Endodermal cell (in vitro differentiated cells): ENCODE results near the gene CD38. TPM values are rescaled to one million over a fixed set of nuclear protein-coding genes. Genes with fewer than 3 reads are reported as not detected.

Experiments
- DNase-seq: peaks from one replicate; pipeline ENCODE4 v3.0.0-alpha.2; 2017
- H3K27ac ChIP-seq: 2 replicates; pipeline ENCODE4 v1.5.1; 2013; ENCODE audit warnings: mild to moderate bottlenecking, low read depth, low read length, moderate library complexity
- H3K27me3 ChIP-seq: 2 replicates; pipeline ENCODE4 v1.6.1; 2013; ENCODE audit warnings: mild to moderate bottlenecking, low read length, moderate library complexity; ENCODE audit not compliant: insufficient read depth, control insufficient read depth, poor library complexity, severe bottlenecking
- H3K36me3 ChIP-seq: 2 replicates; pipeline ENCODE4 v1.7.0; 2013; ENCODE audit warnings: mild to moderate bottlenecking, low read length, moderate library complexity; ENCODE audit not compliant: control insufficient read depth, insufficient read depth
- H3K4me1 ChIP-seq: one replicate; pipeline ENCODE4 v1.7.0; 2013; ENCODE audit warnings: low read length; ENCODE audit not compliant: control insufficient read depth, insufficient read depth
- H3K4me3 ChIP-seq: 2 replicates; pipeline ENCODE4 v1.5.1; 2013; ENCODE audit warnings: mild to moderate bottlenecking, low read length, moderate library complexity
- H3K9ac ChIP-seq: 2 replicates; pipeline ENCODE4 v1.6.1; 2013; ENCODE audit warnings: mild to moderate bottlenecking, low read length, moderate library complexity; ENCODE audit not compliant: poor library complexity, severe bottlenecking; ENCODE audit errors: extremely low read depth
- H3K9me3 ChIP-seq: 2 replicates; pipeline ENCODE4 v1.6.1; 2013; ENCODE audit warnings: mild to moderate bottlenecking, low read length, moderate library complexity; ENCODE audit not compliant: control insufficient read depth
- H3K27ac Mint-ChIP-seq: 2 replicates; pipeline ENCODE4 v1.8.0; 2020; ENCODE audit warnings: mixed read lengths
- H3K27me3 Mint-ChIP-seq: 2 replicates; pipeline ENCODE4 v1.8.0; 2021; ENCODE audit warnings: mild to moderate bottlenecking, mixed read lengths; ENCODE audit not compliant: insufficient read depth
- H3K36me3 Mint-ChIP-seq: 2 replicates; pipeline ENCODE4 v1.8.0; 2020; ENCODE audit warnings: low read depth, mixed read lengths
- H3K4me1 Mint-ChIP-seq: 2 replicates; pipeline ENCODE4 v1.8.0; 2020; ENCODE audit warnings: mixed read lengths
- H3K4me3 Mint-ChIP-seq: 2 replicates; pipeline ENCODE4 v1.8.0; 2020; ENCODE audit warnings: mild to moderate bottlenecking, moderate library complexity, mixed read lengths
- H3K9me3 Mint-ChIP-seq: 2 replicates; pipeline ENCODE4 v1.8.0; 2020; ENCODE audit warnings: mild to moderate bottlenecking, mixed read lengths
- CTCF ChIP-seq: fragments of 200-600 bp; sonication (generic); conservative IDR thresholded peaks from 2 replicates; pipeline ENCODE4 v1.5.0; 2021; ENCODE audit warnings: antibody characterized with exemption, mild to moderate bottlenecking
- WGBS, 2 experiments: methylation state at CpG; one replicate each; pipeline versions ENCODE4 v1.1.5 to v1.1.7; 2013; ENCODE audit warnings: missing lambda C conversion rate in 2 of 2, mixed read lengths in 1 of 2; ENCODE audit not compliant: insufficient coverage in 1 of 2, insufficient read length in 1 of 2; 5-methylcytosine and 5-hydroxymethylcytosine counted together
- total RNA-seq, 2 donors: library from RNA; stranded (reverse); fragmentation: NEBNext Ultra II Directional in 1 of 2; extraction: Animal tissue kit (Norgen Biotek cat#: 25700) in 1 of 2; gene quantifications; 2 replicates in 1 of 2; 3 replicates in 1 of 2; pipeline ENCODE4 v1.2.1, GENCODE V29; 2021

CD38 gene
- total RNA-seq, 2 donors from 2014 or later, result 0.11 TPM; not detected in 1

- DNase-seq, result no peak
- H3K36me3 Mint-ChIP-seq, result no peaks in the 10 kb centered on the region
- H3K4me3 Mint-ChIP-seq, result no peak overlapping the region
- Histone ChIP-seq H3K9me3 (no peaks in the 10 kb centered on the region), H3K27ac (no peak overlapping the region), H3K27me3 (no peaks in the 10 kb centered on the region), H3K36me3 (no peaks in the 10 kb centered on the region), H3K9ac (no peak overlapping the region), H3K4me1 (no peaks in the 10 kb centered on the region), H3K4me3 (no peak overlapping the region)
- no peak overlapping the region for H3K27ac Mint-ChIP-seq
- WGBS, 2 experiments, result 79 to 94% methylated on average over 2 to 4 of the region's 4 CpGs
- peaks cover 2% of the 10 kb centered on the region for H3K9me3 Mint-ChIP-seq
- H3K4me1 Mint-ChIP-seq, result no peaks in the 10 kb centered on the region
- no peak for TF ChIP-seq CTCF
- no peaks in the 10 kb centered on the region for H3K27me3 Mint-ChIP-seq
Observed at GRCh38 chr4:15753786-15754185, 24.3 kb upstream of the CD38 start.

- DNase-seq, result no peak
- no peak overlapping the region for H3K4me3 ChIP-seq
- peaks cover 2% of the 10 kb centered on the region for H3K9me3 Mint-ChIP-seq
- no peak overlapping the region for H3K27ac ChIP-seq
- H3K36me3 Mint-ChIP-seq, result no peaks in the 10 kb centered on the region
- H3K9me3 ChIP-seq, result no peaks in the 10 kb centered on the region
- WGBS, 2 experiments, result 80 to 85% methylated on average over 3 of the region's 4 CpGs
- no peaks in the 10 kb centered on the region for H3K4me1 Mint-ChIP-seq
- H3K27me3 Mint-ChIP-seq, result no peaks in the 10 kb centered on the region
- H3K27me3 ChIP-seq, result no peaks in the 10 kb centered on the region
- no peaks in the 10 kb centered on the region for H3K36me3 ChIP-seq
- TF ChIP-seq CTCF, result no peak
- H3K9ac ChIP-seq, result no peak overlapping the region
- no peak overlapping the region for H3K4me3 Mint-ChIP-seq
- no peaks in the 10 kb centered on the region for H3K4me1 ChIP-seq
- H3K27ac Mint-ChIP-seq, result no peak overlapping the region
Observed at GRCh38 chr4:15754323-15754722, 23.8 kb upstream of the CD38 start.

GRCh38 chr4:15755321-15756155 lies 22.6 kb upstream of the CD38 start:
- no peaks in the 10 kb centered on the region for H3K36me3 Mint-ChIP-seq
- no peaks in the 10 kb centered on the region for H3K27me3 ChIP-seq
- TF ChIP-seq CTCF, result no peak
- no peak overlapping the region for H3K27ac Mint-ChIP-seq
- H3K9me3 Mint-ChIP-seq, result peaks cover 2% of the 10 kb centered on the region
- no peaks in the 10 kb centered on the region for H3K27me3 Mint-ChIP-seq
- no peak overlapping the region for H3K27ac ChIP-seq
- H3K4me1 ChIP-seq, result no peaks in the 10 kb centered on the region
- H3K4me3 Mint-ChIP-seq, result no peak overlapping the region
- H3K4me1 Mint-ChIP-seq, result no peaks in the 10 kb centered on the region
- no peaks in the 10 kb centered on the region for H3K9me3 ChIP-seq
- H3K9ac ChIP-seq, result no peak overlapping the region
- 91% methylated on average over 4 of the region's 4 CpGs; no CpG with 5 or more reads in 1 of the 2 experiments for WGBS, 2 experiments
- DNase-seq, result no peak
- H3K4me3 ChIP-seq, result no peak overlapping the region
- no peaks in the 10 kb centered on the region for H3K36me3 ChIP-seq
